CD4-positive, alpha-beta T cell treated with Interleukin-21 for 1 hour (primary cell): ENCODE results near the gene PRPF40A.

Source experiments
- DNase-seq: peaks from one replicate; pipeline ENCODE4 v3.0.0-alpha.2; 2020

PRPF40A gene

GRCh38 chr2:152648336-152648735 lies 68.9 kb downstream of the PRPF40A start:
- no peak for DNase-seq

DNA sequence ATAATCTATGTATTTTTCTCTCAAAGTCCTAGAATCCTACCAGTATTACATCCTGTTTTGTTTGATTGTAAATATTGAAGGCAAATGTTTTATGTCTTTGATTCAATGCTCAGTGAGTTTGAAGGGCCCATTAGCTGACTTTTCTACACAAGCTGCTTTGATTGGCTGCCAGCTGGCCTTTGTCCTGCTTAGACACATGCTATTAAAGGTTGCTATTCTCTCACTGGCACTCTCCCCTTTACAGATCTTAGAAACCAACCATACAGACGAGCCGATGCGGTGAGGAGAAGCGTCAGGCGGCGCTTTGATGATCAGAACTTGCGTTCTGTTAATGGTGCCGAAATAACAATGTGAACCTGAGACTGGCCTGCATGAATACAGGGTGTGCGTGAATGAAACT lies 69.7 kb downstream of the PRPF40A start:
- DNase-seq = no peak

GRCh38 chr2:152646775-152647174 lies 70.5 kb downstream of the PRPF40A start:
- no peak for DNase-seq

DNA sequence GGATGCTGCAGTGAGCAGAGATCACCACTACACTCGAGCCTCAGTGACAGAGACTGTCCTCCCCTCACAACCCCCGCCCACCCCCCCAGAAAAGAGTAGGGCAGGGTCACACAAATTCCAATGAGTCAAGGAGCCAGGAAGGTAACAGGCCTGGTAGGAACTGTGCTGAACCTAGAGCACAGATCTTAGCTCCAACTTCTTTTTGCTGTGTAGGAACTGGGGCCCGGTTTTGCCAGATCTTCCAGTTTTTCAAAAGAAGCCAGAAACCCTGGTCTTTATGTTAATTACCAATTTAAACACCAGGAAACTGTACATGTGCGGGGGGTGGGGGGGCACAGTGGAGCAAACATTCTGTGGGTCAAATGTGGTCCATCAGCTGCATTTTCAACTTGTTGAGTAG lies 71.0 kb downstream of the PRPF40A start:
- no peak for DNase-seq

DNA sequence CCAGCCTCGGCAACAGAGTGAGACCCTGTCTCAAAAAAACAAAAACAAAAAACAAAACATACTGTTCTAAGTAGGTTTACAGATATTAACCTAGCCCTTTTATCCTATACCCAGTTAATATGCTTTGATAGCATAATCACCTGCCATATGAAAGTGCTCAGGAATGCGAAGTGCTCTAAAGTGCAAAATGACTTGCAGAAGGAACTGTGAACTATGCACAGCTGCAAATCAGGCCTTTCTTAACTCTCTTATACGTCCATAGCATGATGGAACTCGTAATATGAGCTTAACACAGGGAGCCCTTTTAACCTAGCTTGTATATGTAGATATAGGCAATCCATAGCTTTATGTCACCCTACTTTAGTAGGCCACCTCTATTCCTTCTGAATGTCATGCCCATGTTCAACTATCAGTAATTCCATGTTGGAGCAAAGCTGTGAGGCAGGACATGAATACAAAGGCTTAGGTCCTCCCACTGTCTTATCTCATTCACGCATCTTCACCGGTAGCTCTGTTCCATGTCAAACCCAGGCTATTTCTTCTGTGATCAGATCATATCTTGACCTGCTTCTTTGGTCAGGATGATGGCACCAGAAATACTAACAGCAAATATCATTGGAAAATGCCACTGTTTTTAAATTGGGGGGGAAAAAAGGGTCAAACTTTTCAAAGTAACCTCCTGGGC lies 72.9 kb downstream of the PRPF40A start:
- no peak for DNase-seq

DNA sequence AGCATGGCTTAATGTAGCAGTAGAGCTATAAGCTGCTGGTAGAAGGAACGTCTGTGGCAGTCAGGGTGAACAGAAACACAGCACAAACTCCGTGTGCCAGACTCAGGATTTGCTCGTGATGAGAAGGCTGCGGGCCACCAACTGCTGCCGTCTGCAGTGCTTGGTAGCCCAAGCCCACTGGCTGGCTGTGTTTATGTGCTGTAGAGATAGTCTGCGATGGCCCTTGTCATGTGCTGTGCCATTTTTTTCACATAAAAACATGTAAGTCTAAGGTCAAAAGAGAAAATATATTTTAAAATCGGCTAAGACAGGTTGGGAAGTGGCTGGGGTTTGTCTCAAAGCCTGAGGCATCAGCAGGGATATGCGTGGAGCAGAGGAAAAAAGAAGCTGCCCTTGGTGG lies 78.7 kb downstream of the PRPF40A start:
- no peak for DNase-seq

DNA sequence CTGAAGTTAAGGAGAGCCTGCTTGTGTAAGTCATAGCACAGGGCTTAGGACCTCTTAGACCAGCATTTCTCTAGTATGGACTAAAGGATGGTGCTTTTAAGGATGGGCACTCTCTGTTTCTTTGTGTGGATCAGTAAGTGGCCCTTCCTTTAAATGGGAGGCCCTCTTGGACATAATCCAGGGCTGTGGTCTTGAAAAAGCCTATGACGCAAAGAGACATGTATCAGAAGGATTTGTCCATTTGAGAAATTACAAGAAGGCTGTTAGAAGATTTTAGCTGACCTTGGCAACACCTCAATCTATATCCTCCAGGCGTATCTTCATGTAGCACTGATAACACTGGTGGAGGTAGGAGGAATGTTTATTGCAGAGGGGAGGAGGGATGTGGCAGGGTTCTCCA lies 79.2 kb downstream of the PRPF40A start:
- DNase-seq = no peak

DNA sequence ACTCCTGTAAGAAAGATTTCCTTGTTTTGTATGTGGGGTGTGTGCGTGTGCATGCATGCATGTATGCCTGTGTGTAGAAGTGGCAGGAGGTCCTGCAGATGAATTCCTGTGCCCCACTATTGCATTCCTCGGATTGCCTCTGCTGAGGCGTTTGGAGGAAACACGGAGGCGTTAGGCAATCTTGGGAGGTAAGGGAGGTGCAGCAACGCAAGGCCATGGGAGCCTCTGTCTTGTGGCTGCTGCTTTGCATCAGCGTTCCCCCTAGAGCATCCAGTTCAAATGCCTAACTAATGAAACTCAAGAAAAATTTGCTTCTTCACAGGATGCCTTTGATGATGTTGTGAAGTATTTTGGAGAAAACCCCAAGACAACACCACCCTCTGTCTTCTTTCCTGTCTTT lies 80.0 kb downstream of the PRPF40A start:
- DNase-seq = no peak

GRCh38 chr2:152635635-152636298 lies 81.5 kb downstream of the PRPF40A start:
- peak; percentile 67 for DNase-seq

- DNase-seq = no peak
These were observed 84.5 kb downstream of the PRPF40A start for GRCh38 chr2:152632736-152633135.

DNA sequence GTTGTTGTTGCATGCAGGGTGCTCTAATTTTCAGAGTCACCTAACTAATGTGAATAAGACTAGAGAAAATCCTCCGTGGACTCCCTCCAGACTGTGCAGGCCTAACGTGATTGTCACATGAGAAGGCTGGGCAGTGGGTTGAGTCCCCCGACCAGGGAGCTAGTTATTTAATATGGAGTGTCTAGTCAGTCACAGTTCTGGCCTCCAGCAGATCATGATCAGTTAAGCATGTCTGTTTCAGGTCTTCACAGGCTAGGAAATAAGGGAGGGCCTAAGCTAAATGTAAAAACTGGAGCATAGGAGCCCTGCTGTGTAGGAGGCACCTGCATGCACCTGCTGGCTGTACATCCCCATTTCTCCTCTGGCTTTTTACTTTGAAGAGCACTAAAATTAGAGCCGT lies 86.8 kb downstream of the PRPF40A start:
- DNase-seq = no peak

GRCh38 chr2:152629202-152629601 lies 88.1 kb downstream of the PRPF40A start:
- DNase-seq = no peak

DNA sequence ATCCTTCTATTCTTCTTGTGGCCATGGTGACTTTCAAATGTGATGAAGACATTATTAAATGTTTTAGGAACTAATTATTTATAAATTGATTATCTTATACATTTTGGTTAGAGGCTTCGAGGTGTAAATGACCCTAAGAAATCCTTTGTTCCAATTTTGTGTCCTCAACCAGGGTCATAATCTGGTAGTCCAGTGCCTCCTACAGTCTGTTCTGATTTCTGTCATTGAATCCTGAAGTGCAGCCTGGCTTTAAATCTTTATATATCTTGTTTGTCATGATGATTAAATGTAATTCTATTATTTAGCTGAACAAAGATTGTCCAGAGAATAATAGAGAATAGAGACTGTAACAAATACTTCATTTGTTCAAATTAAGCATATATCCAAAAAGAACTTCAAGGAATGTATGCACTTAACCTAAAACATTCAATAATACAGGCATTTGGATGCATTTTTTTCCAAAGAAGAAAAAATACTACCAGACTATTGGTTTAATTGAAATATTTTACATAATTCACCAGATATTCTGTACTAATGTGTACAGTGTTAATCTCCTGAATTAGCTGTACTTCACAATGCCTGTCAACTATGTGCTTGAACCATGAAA lies 89.8 kb downstream of the PRPF40A start:
- no peak for DNase-seq

DNA sequence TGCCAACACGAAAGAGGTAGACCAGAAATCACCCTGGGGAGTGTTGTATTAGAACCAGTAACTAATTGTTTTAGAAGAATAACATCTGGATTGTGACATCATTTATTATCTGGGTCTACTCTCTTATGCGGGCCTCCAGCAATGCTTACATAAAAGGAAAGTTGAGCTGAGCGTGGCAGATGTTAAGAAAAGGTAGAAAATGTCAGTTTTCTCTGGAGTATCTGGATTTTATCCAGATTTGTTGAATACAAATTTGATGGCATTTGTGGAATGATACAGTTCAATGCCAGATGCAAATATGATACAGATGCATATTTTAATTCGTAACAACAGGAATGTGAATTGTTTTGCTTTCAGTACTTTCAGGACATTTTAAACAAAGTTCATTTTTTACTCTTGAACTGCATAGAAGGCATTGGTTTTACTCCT lies 90.3 kb downstream of the PRPF40A start:
- DNase-seq = no peak

DNA sequence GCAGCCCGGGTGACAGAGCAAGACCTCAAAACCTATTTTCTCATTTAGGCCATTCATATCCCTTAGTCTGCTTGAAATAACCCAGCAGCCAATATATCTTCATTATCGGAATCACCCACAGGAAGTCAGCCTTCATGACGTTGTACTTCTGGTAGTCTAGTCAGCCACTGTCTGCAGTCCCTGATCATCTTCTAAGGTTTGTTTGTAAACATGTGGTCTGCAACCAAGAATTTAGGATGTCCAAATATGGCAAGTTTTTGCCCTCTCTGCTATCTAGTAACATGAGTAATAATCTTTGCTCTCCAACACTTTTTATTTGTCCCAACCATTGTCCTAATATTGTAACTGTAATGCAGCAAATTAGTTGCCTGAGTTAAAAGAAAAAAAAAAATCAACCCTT lies 92.5 kb downstream of the PRPF40A start:
- DNase-seq = no peak

DNA sequence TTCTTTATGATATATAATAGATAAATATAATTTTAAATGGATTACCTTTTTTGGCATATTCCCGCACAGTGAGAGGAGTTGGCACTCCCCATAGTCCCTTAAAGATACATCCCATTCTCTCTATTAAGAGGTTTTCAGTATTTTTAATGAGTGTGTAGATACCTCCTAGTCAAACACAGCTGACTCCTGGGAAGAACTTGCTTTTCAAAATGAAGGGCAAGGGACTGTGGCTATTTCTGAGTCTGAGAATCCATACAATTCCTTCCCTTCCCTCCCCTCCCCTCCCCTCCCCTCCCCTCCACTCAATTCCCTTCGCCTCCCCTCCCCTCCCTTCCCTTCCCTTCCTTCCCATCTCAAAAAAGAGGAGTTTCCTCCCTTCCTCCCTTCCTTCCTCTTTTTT lies 93.5 kb downstream of the PRPF40A start:
- DNase-seq = no peak

GRCh38 chr2:152623076-152623740 lies 94.1 kb downstream of the PRPF40A start:
- DNase-seq = no peak

DNA sequence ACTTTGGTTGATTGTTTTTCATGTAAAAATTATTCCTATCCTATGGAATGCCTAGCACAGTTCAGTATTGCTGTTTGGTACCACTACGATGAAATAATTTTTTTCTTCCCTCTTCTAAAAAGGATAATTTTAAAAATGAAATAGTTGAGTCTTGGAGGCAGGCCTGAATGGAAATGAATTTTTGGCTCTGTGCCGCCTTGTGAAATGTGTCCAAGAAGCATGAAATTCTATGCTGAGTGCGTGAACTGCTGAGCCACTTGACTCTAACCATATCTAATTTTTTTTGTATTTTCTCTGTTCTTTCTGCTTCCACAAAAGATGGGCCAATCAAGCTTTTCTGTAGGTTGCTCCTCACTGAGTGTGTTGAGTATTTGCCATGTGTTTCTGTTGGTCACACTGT lies 95.0 kb downstream of the PRPF40A start:
- DNase-seq = no peak

GRCh38 chr2:152620985-152621384 lies 96.3 kb downstream of the PRPF40A start:
- no peak for DNase-seq

GRCh38 chr2:152620208-152620607 lies 97.1 kb downstream of the PRPF40A start:
- no peak for DNase-seq

DNA sequence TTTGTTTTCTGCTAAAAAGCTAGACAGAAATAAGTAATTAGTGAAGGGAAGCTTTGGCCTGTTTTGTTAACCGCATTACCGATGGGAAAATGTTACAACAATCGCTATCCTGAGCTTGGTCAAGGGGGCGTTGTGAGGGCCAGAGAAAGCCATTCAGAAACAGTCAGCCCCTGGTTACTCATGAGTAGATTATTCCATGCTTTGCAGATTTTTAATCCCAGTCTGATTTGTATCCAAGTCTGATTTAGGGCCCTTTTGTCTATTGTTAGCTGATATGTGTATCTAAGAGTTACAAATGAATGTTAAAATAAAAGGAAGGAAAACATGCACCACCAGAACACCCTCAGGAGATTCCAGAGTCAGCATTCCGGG lies 99.1 kb downstream of the PRPF40A start:
- no peak for DNase-seq

DNA sequence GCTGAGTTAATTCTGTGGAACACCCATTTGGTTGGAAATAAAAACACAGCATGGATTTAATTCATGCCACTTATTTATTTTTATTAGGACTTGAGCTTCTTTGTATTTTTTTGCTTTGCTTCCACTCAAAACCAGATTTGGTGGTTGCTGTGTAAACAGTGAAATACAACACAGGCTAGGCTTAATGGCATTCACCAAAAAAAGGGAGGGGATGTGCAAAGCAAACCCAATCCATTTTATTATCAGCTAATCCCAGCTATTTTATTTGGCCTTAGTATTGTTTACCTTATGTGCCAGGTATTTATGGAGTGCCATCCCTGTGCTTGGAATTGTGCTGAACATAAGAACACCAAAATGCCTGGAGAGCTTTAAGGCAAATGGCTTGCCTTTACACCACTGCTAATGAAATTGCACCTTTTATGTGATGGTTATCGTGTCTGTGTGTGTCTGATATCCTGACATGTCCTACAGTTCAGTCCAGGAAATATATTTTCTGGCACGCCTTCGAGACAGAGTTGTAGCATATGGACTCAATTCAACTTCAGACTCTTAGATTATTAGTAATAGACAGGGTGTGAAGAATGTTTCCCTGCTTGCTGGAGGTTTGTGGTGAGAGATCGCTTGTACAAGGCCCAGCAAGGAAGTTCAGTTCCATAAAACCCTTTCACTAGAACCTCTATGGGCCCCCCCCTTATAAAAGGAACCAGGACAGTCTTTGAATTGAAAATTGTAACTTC lies 99.6 kb downstream of the PRPF40A start:
- no peak for DNase-seq

- DNase-seq = no peak
These were observed 102.1 kb downstream of the PRPF40A start for GRCh38 chr2:152615177-152615576.
